HepG2 (cell line): ENCODE results near the gene YIPF3. TPM values are rescaled to one million over a fixed set of nuclear protein-coding genes. Genes with fewer than 3 reads are reported as not detected.

Source experiments
- CREB3 ChIP-seq: sonication (generic); formaldehyde crosslinking; IDR thresholded peaks from 2 replicates; pipeline ENCODE4 v1.5.0; 2020; ENCODE audit warnings: missing genetic modification reagents
- GMEB2 ChIP-seq: IDR thresholded peaks from 2 replicates; pipeline ENCODE4 v1.6.1; 2016; ENCODE audit warnings: missing biosample characterization, missing genetic modification reagents, low read depth
- KDM3A ChIP-seq: IDR thresholded peaks from 2 replicates; pipeline ENCODE4 v1.6.1; 2018; ENCODE audit warnings: low read depth, missing compliant biosample characterization
- MLXIP ChIP-seq: sonication (generic); formaldehyde crosslinking; IDR thresholded peaks from 2 replicates; pipeline ENCODE4 v1.9.0; 2021; ENCODE audit warnings: missing genetic modification reagents, borderline replicate concordance
- MYC ChIP-seq: sonication (generic); formaldehyde crosslinking; IDR thresholded peaks from 2 replicates; pipeline ENCODE4 v1.9.0; 2021; ENCODE audit warnings: missing genetic modification reagents, borderline replicate concordance
- NR3C1 ChIP-seq: sonication (generic); formaldehyde crosslinking; IDR thresholded peaks from 2 replicates; pipeline ENCODE4 v1.4.0; 2020; ENCODE audit warnings: missing genetic modification reagents
- RBM22 ChIP-seq: fragments of 200-400 bp; formaldehyde crosslinking; optimal IDR thresholded peaks from 2 replicates; pipeline ENCODE3; 2017; ENCODE audit warnings: mild to moderate bottlenecking, low read length, moderate library complexity
- RELA ChIP-seq: sonication (generic); formaldehyde crosslinking; IDR thresholded peaks from 2 replicates; pipeline ENCODE4 v1.4.0; 2020; ENCODE audit warnings: missing genetic modification reagents
- SMARCE1 ChIP-seq: fragments of 450-650 bp; IDR thresholded peaks from 2 replicates; pipeline ENCODE4 v1.6.1; 2017; ENCODE audit warnings: borderline replicate concordance
- TOE1 ChIP-seq: sonication (generic); formaldehyde crosslinking; IDR thresholded peaks from 2 replicates; pipeline ENCODE4 v1.4.0; 2020; ENCODE audit warnings: mild to moderate bottlenecking, missing genetic modification reagents
- ZBTB7A ChIP-seq: sonication (generic); formaldehyde crosslinking; IDR thresholded peaks from 2 replicates; pipeline ENCODE4 v1.8.0; 2022; ENCODE audit warnings: mild to moderate bottlenecking, missing genetic modification reagents
- ZIK1 ChIP-seq: sonication (generic); formaldehyde crosslinking; IDR thresholded peaks from 2 replicates; pipeline ENCODE4 v1.5.0; 2020; ENCODE audit warnings: mild to moderate bottlenecking, low read depth, missing genetic modification reagents, borderline replicate concordance
- ZNF296 ChIP-seq: sonication (generic); formaldehyde crosslinking; conservative IDR thresholded peaks from 2 replicates; pipeline ENCODE4 v1.5.0; 2020; ENCODE audit warnings: mild to moderate bottlenecking, missing genetic modification reagents
- ZNF407 ChIP-seq: sonication (generic); formaldehyde crosslinking; IDR thresholded peaks from one replicate; pipeline ENCODE4 v1.5.1; 2020; ENCODE audit warnings: mild to moderate bottlenecking, missing genetic modification reagents; ENCODE audit errors: not compliant biosample characterization
- ZNF556 ChIP-seq: sonication (generic); formaldehyde crosslinking; IDR thresholded peaks from 2 replicates; pipeline ENCODE4 v1.4.0; 2020; ENCODE audit warnings: mild to moderate bottlenecking, missing genetic modification reagents, borderline replicate concordance
- polyA plus RNA-seq, 8 experiments: library from polyadenylated mRNA; depleted of rRNA in 3 of 8; stranded (reverse) in 7 of 8; unstranded in 1 of 8; fragments of >200 nt; fragmentation: Illumina TruSeq in 4 of 8; extraction: Trizol in 4 of 8; gene quantifications; 2 replicates each; pipeline versions ENCODE4 v1.2.1 to v1.2.3, GENCODE V29; 2011 to 2016; ENCODE audit warnings: low read depth in 4 of 8, missing spikeins in 1 of 8, mixed read lengths in 1 of 8; ENCODE audit not compliant: insufficient read depth in 1 of 8
- total RNA-seq, 5 experiments: library from RNA; depleted of rRNA; stranded (reverse); fragments of >200 nt; fragmentation: Illumina TruSeq; extraction: Trizol; gene quantifications; 2 replicates each; pipeline ENCODE4 v1.2.3, GENCODE V29; 2016; ENCODE audit warnings: low read depth in 1 of 5

YIPF3 gene
- total and polyA plus RNA-seq, 2 of the 13 experiments (the other 11 are each of a cell fraction or from before 2014, with no cell fraction given) = 107 to 206 TPM

- TF ChIP-seq MLXIP (CRISPR knock-in tag) (peak; percentile 48), ZNF296 (CRISPR knock-in tag) (peak; percentile 67; the same call in 1 of the 2 replicates), ZNF407 (CRISPR knock-in tag) (peak; percentile 88), NR3C1 (0 out of 2 replicates have a peak, but pooled peaks have one; percentile 17), RBM22 (peak; percentile 96), RELA (CRISPR knock-in tag) (no peak), CREB3 (CRISPR knock-in tag) (0 out of 2 replicates have a peak, but pooled peaks have one; percentile 47), KDM3A (CRISPR knock-in tag) (peak; percentile 91), SMARCE1 (no peak), TOE1 (CRISPR knock-in tag) (0 out of 2 replicates have a peak, but pooled peaks have one; percentile 40), ZNF556 (CRISPR knock-in tag) (peak; percentile 86; the same call in 1 of the 2 replicates), ZIK1 (CRISPR knock-in tag) (0 out of 2 replicates have a peak, but pooled peaks have one; percentile 10), ZBTB7A (CRISPR knock-in tag) (no peak), MYC (peak; percentile 98), GMEB2 (CRISPR knock-in tag) (no peak)
Measured at GRCh38 chr6:43516697-43517504, at the start of gene YIPF3, which contains the start of gene POLR1C (continued).
